Panc1 (cell line): ENCODE results near the gene FAM240B. TPM values are rescaled to one million over a fixed set of nuclear protein-coding genes. Genes with fewer than 3 reads are reported as not detected.

ENCODE experiments used
- ATAC-seq: fragments of 200-7000 bp; cut with Tn5 transposase; 2 replicates; pipeline ENCODE4 v1.9.1; 2020; ENCODE audit warnings: mild to moderate bottlenecking, moderate library complexity
- BruUV-seq: library from RNA; stranded (reverse); fragments of 400-500 nt; replicated peaks from 2 replicates; lab custom pipeline; 2021; lab: Mats Ljungman, UMichigan
- CTCF ChIA-PET: fragments of 300-600 bp; sonication (Branson Sonifier 250); formaldehyde crosslinking; loops from one replicate; lab custom pipeline; 2022; ENCODE audit warnings: antibody characterized with exemption; lab: Charles Lee
- POLR2A ChIA-PET: fragments of 300-600 bp; sonication (Branson Sonifier 250); formaldehyde crosslinking; loops from one replicate; lab custom pipeline; 2022; ENCODE audit warnings: antibody characterized with exemption; lab: Charles Lee
- DNase-seq: peaks from one replicate; pipeline ENCODE4 v3.0.0-alpha.2; 2010; ENCODE audit warnings: low read depth, low spot score
- H3K27ac ChIP-seq: 2 replicates; pipeline ENCODE4 v1.5.1; 2011; ENCODE audit warnings: mild to moderate bottlenecking, low read length, inconsistent platforms
- H3K27me3 ChIP-seq: fragments of 200-500 bp; sonication (Bioruptor generic); 2 replicates; pipeline ENCODE4 v1.6.0; 2014; ENCODE audit warnings: low read length, inconsistent platforms; ENCODE audit not compliant: control insufficient read depth, insufficient read depth
- H3K36me3 ChIP-seq: fragments of 200-500 bp; sonication (Bioruptor generic); 2 replicates; pipeline ENCODE4 v1.5.1; 2014; ENCODE audit warnings: inconsistent platforms, mild to moderate bottlenecking, low read length, moderate library complexity; ENCODE audit not compliant: control insufficient read depth, insufficient read depth
- H3K4me1 ChIP-seq: 2 replicates; pipeline ENCODE4 v1.5.1; 2011; ENCODE audit warnings: inconsistent platforms, mild to moderate bottlenecking, low read length, moderate library complexity; ENCODE audit not compliant: control insufficient read depth, insufficient read depth
- H3K4me3 ChIP-seq, 2 experiments: 2 replicates each; pipeline ENCODE4 v1.5.1; 2011 to 2012; ENCODE audit warnings: low read depth in 2 of 2, low read length in 2 of 2, mild to moderate bottlenecking in 2 of 2, inconsistent platforms in 1 of 2, moderate library complexity in 1 of 2
- H3K9me3 ChIP-seq: fragments of 200-500 bp; sonication (Bioruptor generic); 2 replicates; pipeline ENCODE4 v1.5.1; 2014; ENCODE audit warnings: low read depth, mild to moderate bottlenecking, inconsistent platforms, low read length, moderate library complexity; ENCODE audit not compliant: control insufficient read depth, insufficient read depth
- CTCF ChIP-seq: fragments of 450-650 bp; IDR thresholded peaks from 2 replicates; pipeline ENCODE4 v1.5.1; 2017; ENCODE audit warnings: mild to moderate bottlenecking
- POLR2AphosphoS5 ChIP-seq: IDR thresholded peaks from 2 replicates; pipeline ENCODE4 v1.6.1; 2012; ENCODE audit warnings: mild to moderate bottlenecking, low read depth, low read length, moderate library complexity
- SIN3A ChIP-seq: IDR thresholded peaks from 2 replicates; pipeline ENCODE4 v1.6.1; 2012; ENCODE audit warnings: low read depth, mild to moderate bottlenecking, low read length, moderate library complexity, borderline replicate concordance; ENCODE audit not compliant: insufficient read depth
- TCF7L2 ChIP-seq: IDR thresholded peaks from 2 replicates; pipeline ENCODE4 v1.6.1; 2011; ENCODE audit warnings: mild to moderate bottlenecking, low read depth, low read length, inconsistent platforms
- in situ Hi-C: cut with HindIII; loops from 2 replicates; pipeline ENCODE4 v1.10.0; 2016; ENCODE audit warnings: low sequenced_read_pairs, low pct_unique_long_range_greater_than_20kb
- intact Hi-C: fragments of 100-400 bp; cut with micrococcal nuclease; formaldehyde crosslinking; loops from one replicate; pipeline ENCODE4 v1.10.0; 2022; ENCODE audit not compliant: unreplicated experiment
- total RNA-seq: library from RNA; stranded (reverse); gene quantifications from one replicate; pipeline ENCODE4 v1.2.1, GENCODE V29; 2021; ENCODE audit not compliant: unreplicated experiment
- TF ChIP-seq, protein P1 (sequence below), 2 experiments: IDR thresholded peaks; 2 replicates each; pipeline ENCODE4 v1.6.1; 2011 to 2012; ENCODE audit warnings: low read depth in 2 of 2, control low read depth in 1 of 2, low read length in 1 of 2, mild to moderate bottlenecking in 1 of 2, moderate library complexity in 1 of 2; ENCODE audit not compliant: insufficient read depth in 1 of 2

FAM240B gene
- total RNA-seq, 1 experiment from 2014 or later: not detected

DNA sequence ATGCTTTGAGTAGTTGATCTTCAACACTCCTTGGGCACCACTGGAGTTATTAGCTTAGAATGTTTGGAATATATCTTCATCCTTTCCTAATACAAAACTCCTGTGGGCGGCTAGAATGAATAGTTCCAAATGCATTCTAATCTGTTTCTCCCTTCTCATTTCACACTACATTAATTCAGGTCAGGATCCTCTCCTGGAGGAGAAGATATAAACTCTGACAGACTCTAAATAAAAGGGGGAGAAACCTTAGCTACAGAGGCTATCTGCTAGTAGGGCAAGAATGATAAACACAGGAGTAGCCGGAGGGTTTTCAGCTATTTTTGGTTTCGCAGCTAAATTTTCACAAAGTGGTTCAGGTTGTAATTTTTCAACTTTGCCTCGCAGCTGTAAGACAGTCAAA is 45.2 kb upstream of the FAM240B start:
- Histone ChIP-seq H3K9me3 (no peaks in the 10 kb centered on the region), H3K4me1 (no peaks in the 10 kb centered on the region), H3K27me3 (no peaks in the 10 kb centered on the region), H3K4me3 (no peak overlapping the region), H3K27ac (no peak overlapping the region), H3K36me3 (no peaks in the 10 kb centered on the region)
- DNase-seq: no peak
- ATAC-seq: no peak
- no TSS peak for BruUV-seq
- intact Hi-C loops (no loop called here), in situ Hi-C loops (no loop called here)
- ChIA-PET POLR2A (no interaction called here), CTCF (no interaction called here)
- TF ChIP-seq TCF7L2: no peak
- TF ChIP-seq, protein P1, sequence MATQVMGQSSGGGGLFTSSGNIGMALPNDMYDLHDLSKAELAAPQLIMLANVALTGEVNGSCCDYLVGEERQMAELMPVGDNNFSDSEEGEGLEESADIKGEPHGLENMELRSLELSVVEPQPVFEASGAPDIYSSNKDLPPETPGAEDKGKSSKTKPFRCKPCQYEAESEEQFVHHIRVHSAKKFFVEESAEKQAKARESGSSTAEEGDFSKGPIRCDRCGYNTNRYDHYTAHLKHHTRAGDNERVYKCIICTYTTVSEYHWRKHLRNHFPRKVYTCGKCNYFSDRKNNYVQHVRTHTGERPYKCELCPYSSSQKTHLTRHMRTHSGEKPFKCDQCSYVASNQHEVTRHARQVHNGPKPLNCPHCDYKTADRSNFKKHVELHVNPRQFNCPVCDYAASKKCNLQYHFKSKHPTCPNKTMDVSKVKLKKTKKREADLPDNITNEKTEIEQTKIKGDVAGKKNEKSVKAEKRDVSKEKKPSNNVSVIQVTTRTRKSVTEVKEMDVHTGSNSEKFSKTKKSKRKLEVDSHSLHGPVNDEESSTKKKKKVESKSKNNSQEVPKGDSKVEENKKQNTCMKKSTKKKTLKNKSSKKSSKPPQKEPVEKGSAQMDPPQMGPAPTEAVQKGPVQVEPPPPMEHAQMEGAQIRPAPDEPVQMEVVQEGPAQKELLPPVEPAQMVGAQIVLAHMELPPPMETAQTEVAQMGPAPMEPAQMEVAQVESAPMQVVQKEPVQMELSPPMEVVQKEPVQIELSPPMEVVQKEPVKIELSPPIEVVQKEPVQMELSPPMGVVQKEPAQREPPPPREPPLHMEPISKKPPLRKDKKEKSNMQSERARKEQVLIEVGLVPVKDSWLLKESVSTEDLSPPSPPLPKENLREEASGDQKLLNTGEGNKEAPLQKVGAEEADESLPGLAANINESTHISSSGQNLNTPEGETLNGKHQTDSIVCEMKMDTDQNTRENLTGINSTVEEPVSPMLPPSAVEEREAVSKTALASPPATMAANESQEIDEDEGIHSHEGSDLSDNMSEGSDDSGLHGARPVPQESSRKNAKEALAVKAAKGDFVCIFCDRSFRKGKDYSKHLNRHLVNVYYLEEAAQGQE (IDR thresholded peaks at IDR 0.05; ENCODE audit: insufficient read depth in 1 of 2, low read depth in 2 of 2, low read length in 1 of 2): no peak
- TF ChIP-seq SIN3A: no peak
- no peak for TF ChIP-seq CTCF
- no peak for TF ChIP-seq POLR2AphosphoS5

- H3K36me3 ChIP-seq: no peaks in the 10 kb centered on the region
- H3K27me3 ChIP-seq: no peaks in the 10 kb centered on the region
- in situ Hi-C loops: no loop called here
- no TSS peak for BruUV-seq
- no peak overlapping the region for H3K27ac ChIP-seq
- DNase-seq (no peak), ATAC-seq (no peak)
- no peaks in the 10 kb centered on the region for H3K4me1 ChIP-seq
- ChIA-PET POLR2A (no interaction called here), CTCF (no interaction called here)
- intact Hi-C loops: no loop called here
- H3K4me3 ChIP-seq: no peak overlapping the region
- no peaks in the 10 kb centered on the region for H3K9me3 ChIP-seq
- TF ChIP-seq CTCF: no peak
- TF ChIP-seq POLR2AphosphoS5: no peak
- TF ChIP-seq, protein P1 (IDR thresholded peaks at IDR 0.05; ENCODE audit: insufficient read depth in 1 of 2, low read depth in 2 of 2, low read length in 1 of 2): no peak
- TF ChIP-seq SIN3A: no peak
- TF ChIP-seq TCF7L2: no peak
Observed at GRCh38 chr9:38761999-38762398, 42.1 kb upstream of the FAM240B start.
